Measurements from ENCODE around the gene STK32C. TPM values are rescaled to one million over a fixed set of nuclear protein-coding genes. Genes with fewer than 3 reads are reported as not detected.

The STK32C gene
- total RNA-seq, 1 donor from 2014 or later, result 15.7 TPM

- no peaks in the 10 kb centered on the region for H3K4me1 Mint-ChIP-seq (ENCODE audit: unreplicated experiment)
Measured at GRCh38 chr10:132195366-132196075, 112.2 kb downstream of the STK32C start.

DNA sequence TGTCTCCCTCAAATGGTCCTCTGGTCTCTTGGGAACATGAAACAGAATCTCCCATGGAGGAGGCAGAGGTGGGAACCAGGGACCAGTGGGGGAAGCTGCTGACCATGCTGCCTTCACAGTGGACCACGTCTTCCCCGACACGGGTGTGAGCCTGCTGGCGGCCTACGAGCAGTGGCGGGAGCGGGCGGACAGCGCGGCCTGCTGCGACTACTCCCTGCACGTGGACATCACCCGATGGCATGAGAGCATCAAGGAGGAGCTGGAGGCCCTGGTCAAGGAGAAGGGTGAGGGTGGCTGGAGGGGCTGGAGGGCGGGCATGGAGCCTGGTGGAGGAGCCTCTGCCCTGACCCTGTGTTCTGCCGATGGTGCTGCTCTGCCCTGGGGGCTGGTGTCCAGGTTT is 113.0 kb downstream of the STK32C start:
- TF ChIP-seq, protein P1, sequence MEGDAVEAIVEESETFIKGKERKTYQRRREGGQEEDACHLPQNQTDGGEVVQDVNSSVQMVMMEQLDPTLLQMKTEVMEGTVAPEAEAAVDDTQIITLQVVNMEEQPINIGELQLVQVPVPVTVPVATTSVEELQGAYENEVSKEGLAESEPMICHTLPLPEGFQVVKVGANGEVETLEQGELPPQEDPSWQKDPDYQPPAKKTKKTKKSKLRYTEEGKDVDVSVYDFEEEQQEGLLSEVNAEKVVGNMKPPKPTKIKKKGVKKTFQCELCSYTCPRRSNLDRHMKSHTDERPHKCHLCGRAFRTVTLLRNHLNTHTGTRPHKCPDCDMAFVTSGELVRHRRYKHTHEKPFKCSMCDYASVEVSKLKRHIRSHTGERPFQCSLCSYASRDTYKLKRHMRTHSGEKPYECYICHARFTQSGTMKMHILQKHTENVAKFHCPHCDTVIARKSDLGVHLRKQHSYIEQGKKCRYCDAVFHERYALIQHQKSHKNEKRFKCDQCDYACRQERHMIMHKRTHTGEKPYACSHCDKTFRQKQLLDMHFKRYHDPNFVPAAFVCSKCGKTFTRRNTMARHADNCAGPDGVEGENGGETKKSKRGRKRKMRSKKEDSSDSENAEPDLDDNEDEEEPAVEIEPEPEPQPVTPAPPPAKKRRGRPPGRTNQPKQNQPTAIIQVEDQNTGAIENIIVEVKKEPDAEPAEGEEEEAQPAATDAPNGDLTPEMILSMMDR (IDR thresholded peaks at IDR 0.05), result no peak
- DNase-seq (ENCODE audit: extremely low spot score, unreplicated experiment), result no peak
- no peaks in the 10 kb centered on the region for H3K27me3 Mint-ChIP-seq (ENCODE audit: unreplicated experiment)

More at GRCh38 chr10:132195366-132196075, 112.2 kb downstream of the STK32C start:
- peaks cover 10% of the 10 kb centered on the region for H3K36me3 Mint-ChIP-seq (ENCODE audit: unreplicated experiment)
- H3K27me3 Mint-ChIP-seq (ENCODE audit: unreplicated experiment), result no peaks in the 10 kb centered on the region
- no peaks in the 10 kb centered on the region for H3K9me3 Mint-ChIP-seq (ENCODE audit: unreplicated experiment)
- no peak for DNase-seq (ENCODE audit: extremely low spot score, unreplicated experiment)
- H3K4me3 Mint-ChIP-seq (ENCODE audit: unreplicated experiment), result no peak overlapping the region
- TF ChIP-seq, protein P1 (IDR thresholded peaks at IDR 0.05), result no peak
- H3K27ac Mint-ChIP-seq (ENCODE audit: unreplicated experiment), result no peak overlapping the region

GRCh38 chr10:132193907-132194552 is 113.7 kb downstream of the STK32C start:
- TF ChIP-seq, protein P1 (IDR thresholded peaks at IDR 0.05), result no peak
- no peak overlapping the region for H3K27ac Mint-ChIP-seq (ENCODE audit: unreplicated experiment)
- no peak overlapping the region for H3K4me3 Mint-ChIP-seq (ENCODE audit: unreplicated experiment)
- no peaks in the 10 kb centered on the region for H3K9me3 Mint-ChIP-seq (ENCODE audit: unreplicated experiment)
- H3K4me1 Mint-ChIP-seq (ENCODE audit: unreplicated experiment), result no peaks in the 10 kb centered on the region
- H3K36me3 Mint-ChIP-seq (ENCODE audit: unreplicated experiment), result peaks cover 12% of the 10 kb centered on the region
- H3K27me3 Mint-ChIP-seq (ENCODE audit: unreplicated experiment), result no peaks in the 10 kb centered on the region
- DNase-seq (ENCODE audit: extremely low spot score, unreplicated experiment), result no peak

More for the DNA sequence above, 113.0 kb downstream of the STK32C start:
- Mint-ChIP-seq H3K9me3 (ENCODE audit: unreplicated experiment) (no peaks in the 10 kb centered on the region), H3K27ac (ENCODE audit: unreplicated experiment) (no peak overlapping the region), H3K36me3 (ENCODE audit: unreplicated experiment) (peaks cover 12% of the 10 kb centered on the region), H3K4me1 (ENCODE audit: unreplicated experiment) (no peaks in the 10 kb centered on the region), H3K4me3 (ENCODE audit: unreplicated experiment) (no peak overlapping the region)

DNA sequence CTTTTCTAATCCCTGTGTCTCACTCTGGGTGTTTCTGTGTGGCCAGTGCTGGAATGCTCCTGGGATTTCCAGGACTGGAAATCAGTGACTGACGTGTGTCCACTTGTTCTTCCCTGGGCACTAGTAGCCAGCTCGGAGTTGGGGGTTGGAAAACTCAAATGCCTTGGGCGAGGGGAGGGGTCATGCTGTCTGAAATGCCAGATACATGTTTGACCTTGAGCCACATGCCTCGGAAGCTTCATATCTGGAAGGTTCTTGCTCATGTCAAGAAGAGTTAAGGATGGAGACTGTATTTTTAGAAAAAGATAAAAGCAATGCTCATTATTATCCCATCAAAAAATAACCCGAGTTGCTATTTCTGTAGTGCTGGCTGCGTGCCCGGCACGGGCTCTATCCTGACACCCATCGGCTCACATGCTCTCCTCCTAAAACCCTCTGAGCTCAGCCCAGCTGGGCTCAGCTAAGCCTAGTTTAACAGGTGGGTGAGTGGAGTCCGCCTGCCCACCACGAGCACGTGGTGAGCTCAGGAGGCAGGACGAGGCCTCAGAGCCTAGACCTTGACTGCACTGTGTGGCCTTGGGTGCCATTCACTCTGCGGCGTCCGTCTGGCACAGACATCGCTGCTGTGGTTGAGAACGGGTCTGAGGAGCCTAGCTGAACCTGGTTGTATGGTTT is 114.6 kb downstream of the STK32C start:
- no peak for DNase-seq (ENCODE audit: extremely low spot score, unreplicated experiment)
- no peak overlapping the region for H3K27ac Mint-ChIP-seq (ENCODE audit: unreplicated experiment)
- TF ChIP-seq, protein P1 (IDR thresholded peaks at IDR 0.05), result no peak
- no peaks in the 10 kb centered on the region for H3K9me3 Mint-ChIP-seq (ENCODE audit: unreplicated experiment)
- peaks cover 5% of the 10 kb centered on the region for H3K27me3 Mint-ChIP-seq (ENCODE audit: unreplicated experiment)
- H3K4me3 Mint-ChIP-seq (ENCODE audit: unreplicated experiment), result no peak overlapping the region
- peaks cover 12% of the 10 kb centered on the region for H3K36me3 Mint-ChIP-seq (ENCODE audit: unreplicated experiment)
- H3K4me1 Mint-ChIP-seq (ENCODE audit: unreplicated experiment), result peaks cover 5% of the 10 kb centered on the region
